Ectodermal cell (in vitro differentiated cells): ENCODE data around the gene CCDC28B.

Experiments
- H3K27ac ChIP-seq: 2 replicates; pipeline ENCODE4 v1.7.0; 2013; ENCODE audit warnings: mild to moderate bottlenecking, low read depth, low read length; ENCODE audit not compliant: insufficient read depth, poor library complexity, severe bottlenecking
- H3K27me3 ChIP-seq: 2 replicates; pipeline ENCODE4 v1.7.0; 2013; ENCODE audit warnings: mild to moderate bottlenecking, low read length; ENCODE audit not compliant: insufficient read depth, control insufficient read depth, poor library complexity, severe bottlenecking
- H3K36me3 ChIP-seq: one replicate; pipeline ENCODE4 v1.7.0; 2013; ENCODE audit warnings: low read length; ENCODE audit not compliant: control insufficient read depth, insufficient read depth
- H3K4me1 ChIP-seq: one replicate; pipeline ENCODE4 v1.7.0; 2013; ENCODE audit warnings: low read length; ENCODE audit not compliant: control insufficient read depth, insufficient read depth
- H3K4me3 ChIP-seq: 2 replicates; pipeline ENCODE4 v1.7.0; 2013; ENCODE audit warnings: low read depth, low read length, control low read depth; ENCODE audit not compliant: insufficient read depth
- H3K9me3 ChIP-seq: 2 replicates; pipeline ENCODE4 v1.7.0; 2013; ENCODE audit warnings: mild to moderate bottlenecking, low read length, moderate library complexity; ENCODE audit not compliant: control insufficient read depth
- WGBS, 2 experiments: methylation state at CpG; one replicate each; pipeline ENCODE4 v1.1.7; 2013; ENCODE audit warnings: missing lambda C conversion rate in 2 of 2; 5-methylcytosine and 5-hydroxymethylcytosine counted together

Gene CCDC28B

GRCh38 chr1:32204943-32205361 lies 4.6 kb downstream of the CCDC28B start:
- Histone ChIP-seq H3K4me3 (peak overlapping the region; percentile 82), H3K4me1 (peaks cover 13% of the 10 kb centered on the region), H3K27me3 (no peaks in the 10 kb centered on the region), H3K9me3 (no peaks in the 10 kb centered on the region), H3K27ac (no peak overlapping the region), H3K36me3 (peaks cover 6% of the 10 kb centered on the region)
- WGBS, 2 experiments = 51 to 53% methylated on average over 26 of the region's 26 CpGs

DNA sequence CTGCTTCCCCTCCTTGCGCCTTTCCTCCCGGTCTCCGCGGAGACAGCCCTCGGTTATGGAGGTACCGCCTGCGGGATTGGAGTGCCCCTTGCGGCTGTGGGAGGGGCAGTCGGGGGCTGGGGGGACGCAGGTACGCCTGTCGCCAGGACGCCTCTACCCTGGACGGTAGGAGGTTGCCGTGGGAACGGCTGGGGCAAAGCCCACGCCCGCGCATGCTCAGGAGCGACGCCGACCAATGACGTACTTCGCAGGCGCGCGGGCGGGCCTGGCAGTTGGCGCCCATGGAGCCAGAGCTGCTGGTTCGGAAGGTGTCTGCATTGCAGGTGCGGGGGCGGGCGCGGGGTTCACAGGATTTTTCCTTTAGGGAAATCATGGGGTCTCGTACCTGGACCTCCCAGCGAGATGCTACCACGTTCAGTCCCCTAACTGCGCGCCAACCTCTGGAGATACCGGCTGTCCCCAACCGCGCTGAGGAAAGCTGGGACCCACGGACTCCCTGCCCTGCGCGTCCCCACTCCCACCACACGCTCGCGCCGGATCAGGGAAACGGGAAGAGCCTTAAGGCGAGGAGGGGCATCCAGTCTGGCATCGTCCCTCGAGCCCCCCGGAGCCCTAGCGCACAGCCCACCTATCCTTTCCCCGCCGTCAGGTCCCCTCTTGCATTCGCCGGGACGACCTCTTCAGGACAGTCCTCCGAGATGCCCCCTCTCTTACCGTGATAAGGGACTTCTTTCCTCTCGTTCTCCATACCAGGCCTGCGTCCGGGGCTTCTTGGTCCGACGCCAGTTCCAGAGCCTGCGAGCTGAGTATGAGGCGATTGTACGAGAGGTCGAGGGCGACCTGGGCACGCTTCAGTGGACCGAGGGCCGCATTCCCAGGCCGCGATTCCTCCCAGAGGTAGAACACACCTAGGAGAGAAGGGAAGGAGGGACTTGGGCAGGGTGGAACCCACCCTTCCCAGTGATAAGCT lies 5.3 kb downstream of the CCDC28B start, which contains the start of gene IQCC:
IQCC (plus strand) TSS at position 271 of the 970 bp plus-strand sequence; CDS start at position 282, 11 bp downstream.
- H3K9me3 ChIP-seq = no peaks in the 10 kb centered on the region
- peaks cover 6% of the 10 kb centered on the region for H3K36me3 ChIP-seq
- no peaks in the 10 kb centered on the region for H3K27me3 ChIP-seq
- H3K27ac ChIP-seq = no peak within 1 kb of the TSS
- WGBS, 2 experiments = 5 to 6% methylated on average over 77 of the region's 77 CpGs
- H3K4me1 ChIP-seq = peaks cover 12% of the 10 kb centered on the region
- H3K4me3 ChIP-seq = peak within 1 kb of the TSS; percentile 82

DNA sequence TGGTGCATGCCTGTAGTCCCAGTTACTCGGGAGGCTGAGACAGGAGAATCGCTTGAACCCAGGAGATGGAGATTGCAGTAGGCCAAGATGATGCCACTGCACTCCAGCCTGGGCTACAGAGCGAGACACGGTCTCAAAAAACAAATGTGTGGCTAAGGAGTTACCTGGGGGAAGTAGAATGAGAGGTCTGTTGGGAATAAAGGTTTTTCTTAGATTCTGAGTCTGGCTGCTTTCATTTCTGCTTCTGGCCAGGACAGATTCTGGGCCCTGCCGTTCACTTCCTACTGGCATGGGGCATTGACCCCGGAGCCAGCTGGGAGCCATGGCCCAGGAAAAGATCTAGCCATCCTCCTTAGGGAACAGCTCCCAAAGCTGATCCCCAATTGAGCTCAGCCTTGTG lies 8.1 kb downstream of the CCDC28B start:
- 95 to 96% methylated on average over 6 of the region's 6 CpGs for WGBS, 2 experiments
- H3K4me3 ChIP-seq = no peak overlapping the region

GRCh38 chr1:32208891-32209328 lies 8.5 kb downstream of the CCDC28B start, which contains the start of gene DCDC2B:
Gene DCDC2B (plus strand): TSS chr1:32209089. CDS start chr1:32209094, 5 bp downstream.
- H3K36me3 ChIP-seq = peaks cover 6% of the 10 kb centered on the region
- H3K27me3 ChIP-seq = no peaks in the 10 kb centered on the region
- H3K4me1 ChIP-seq = peaks cover 7% of the 10 kb centered on the region
- no peak within 1 kb of the TSS for H3K27ac ChIP-seq
- no peak within 1 kb of the TSS for H3K4me3 ChIP-seq
- no peaks in the 10 kb centered on the region for H3K9me3 ChIP-seq
- 89 to 90% methylated on average over 5 of the region's 5 CpGs for WGBS, 2 experiments

More for the DNA sequence above, 8.1 kb downstream of the CCDC28B start:
- no peak overlapping the region for H3K27ac ChIP-seq
- no peaks in the 10 kb centered on the region for H3K9me3 ChIP-seq
- H3K27me3 ChIP-seq = no peaks in the 10 kb centered on the region
- H3K36me3 ChIP-seq = peaks cover 6% of the 10 kb centered on the region
- H3K4me1 ChIP-seq = peaks cover 7% of the 10 kb centered on the region

GRCh38 chr1:32215629-32216480 lies 15.5 kb downstream of the CCDC28B start:
- Histone ChIP-seq H3K27me3 (no peaks in the 10 kb centered on the region), H3K4me3 (no peak overlapping the region), H3K36me3 (peaks cover 9% of the 10 kb centered on the region), H3K27ac (no peak overlapping the region), H3K9me3 (no peaks in the 10 kb centered on the region), H3K4me1 (peaks cover under 1% of the 10 kb centered on the region)
- WGBS, 2 experiments = 84 to 88% methylated on average over 10 of the region's 10 CpGs

DNA sequence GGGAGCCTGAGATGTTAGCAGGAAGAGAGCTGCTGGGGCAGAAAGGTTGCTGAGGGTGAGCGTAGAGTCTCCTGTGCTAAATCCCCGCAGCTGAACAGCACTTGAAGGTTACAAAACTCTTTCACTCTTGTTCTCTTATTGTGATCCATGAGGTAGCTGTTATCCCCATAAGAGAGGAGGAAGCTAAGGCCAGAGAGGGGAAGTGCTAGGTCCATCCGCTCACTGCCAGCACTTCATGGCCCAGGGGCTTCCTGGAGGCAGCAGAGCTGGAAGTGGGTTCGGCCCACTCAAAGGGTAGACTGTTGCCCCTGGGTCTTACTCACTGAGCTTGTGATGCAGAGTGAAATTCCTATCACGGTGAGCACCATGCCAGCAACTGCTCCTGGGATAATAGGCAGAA lies 16.2 kb downstream of the CCDC28B start:
- no peak overlapping the region for H3K27ac ChIP-seq
- WGBS, 2 experiments = 95 to 97% methylated on average over 5 of the region's 5 CpGs

GRCh38 chr1:32219022-32219421 lies 18.6 kb downstream of the CCDC28B start:
- Histone ChIP-seq H3K27me3 (no peaks in the 10 kb centered on the region), H3K27ac (no peak overlapping the region), H3K36me3 (peaks cover 9% of the 10 kb centered on the region), H3K4me3 (no peak overlapping the region), H3K4me1 (peaks cover 8% of the 10 kb centered on the region), H3K9me3 (no peaks in the 10 kb centered on the region)
- 92% methylated on average over 6 to 7 of the region's 7 CpGs for WGBS, 2 experiments

More for the DNA sequence above, 16.2 kb downstream of the CCDC28B start:
- no peaks in the 10 kb centered on the region for H3K27me3 ChIP-seq
- peaks cover 9% of the 10 kb centered on the region for H3K36me3 ChIP-seq
- no peaks in the 10 kb centered on the region for H3K9me3 ChIP-seq
- H3K4me1 ChIP-seq = peaks cover 7% of the 10 kb centered on the region
- H3K4me3 ChIP-seq = no peak overlapping the region

DNA sequence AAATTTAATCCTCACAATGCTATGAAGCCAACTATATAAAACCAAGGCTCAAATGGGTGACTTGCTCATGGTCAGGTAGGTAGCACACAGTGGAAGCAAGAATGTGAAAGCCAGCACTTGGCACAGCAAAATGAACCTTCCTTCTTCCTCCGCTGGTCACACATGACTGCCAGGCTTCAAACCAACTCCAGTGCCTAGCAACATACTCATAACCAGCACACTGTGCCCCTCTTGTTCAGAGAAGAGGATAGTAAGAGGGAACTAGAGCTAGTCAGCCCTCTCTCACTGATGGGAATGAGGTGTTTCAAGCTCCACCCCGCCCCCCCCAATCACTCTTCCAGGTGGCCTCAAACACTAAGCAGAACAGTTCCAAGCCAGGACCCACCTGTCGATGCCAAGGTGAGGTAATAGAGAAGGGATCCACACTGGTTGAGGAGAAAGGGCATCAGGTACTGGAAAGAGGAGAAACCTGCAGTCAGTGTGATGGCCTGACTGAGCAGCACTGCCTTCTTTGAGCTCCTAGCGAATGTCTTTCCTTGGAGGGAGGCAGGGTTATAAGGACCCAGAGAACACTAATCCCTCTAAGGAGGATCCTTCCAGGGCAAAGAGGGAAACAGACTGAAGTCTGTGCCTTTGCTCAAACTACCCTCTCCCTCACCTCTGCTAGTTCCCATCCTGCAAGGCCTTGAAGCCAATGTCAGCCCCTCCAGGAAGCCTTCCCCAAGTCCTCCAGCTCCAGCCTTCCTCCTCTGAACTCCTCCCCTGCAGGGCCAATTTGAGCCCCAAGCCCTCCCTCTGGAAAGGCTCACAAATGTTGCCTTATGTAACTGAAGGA lies 20.6 kb downstream of the CCDC28B start:
- H3K27me3 ChIP-seq = no peaks in the 10 kb centered on the region
- H3K4me1 ChIP-seq = peaks cover 8% of the 10 kb centered on the region
- WGBS, 2 experiments = 93% methylated on average over 4 of the region's 4 CpGs
- H3K4me3 ChIP-seq = peak overlapping the region; percentile 83
- no peaks in the 10 kb centered on the region for H3K9me3 ChIP-seq
- no peaks in the 10 kb centered on the region for H3K36me3 ChIP-seq
- H3K27ac ChIP-seq = no peak overlapping the region

GRCh38 chr1:32221581-32221979 lies 21.2 kb downstream of the CCDC28B start:
- Histone ChIP-seq H3K9me3 (no peaks in the 10 kb centered on the region), H3K27ac (no peak overlapping the region), H3K4me1 (peaks cover 8% of the 10 kb centered on the region), H3K27me3 (no peaks in the 10 kb centered on the region), H3K4me3 (peak overlapping the region; percentile 83), H3K36me3 (no peaks in the 10 kb centered on the region)
- WGBS, 2 experiments = 10 to 13% methylated on average over 13 of the region's 13 CpGs
